Measurements from ENCODE around the gene EEF1A1.
"Not testable (repeated sequence)": the region's sequence is repeated elsewhere in the genome, so short reads cannot be mapped to it uniquely, and the experiment has no call there.

- TF ChIP-seq, protein P1, sequence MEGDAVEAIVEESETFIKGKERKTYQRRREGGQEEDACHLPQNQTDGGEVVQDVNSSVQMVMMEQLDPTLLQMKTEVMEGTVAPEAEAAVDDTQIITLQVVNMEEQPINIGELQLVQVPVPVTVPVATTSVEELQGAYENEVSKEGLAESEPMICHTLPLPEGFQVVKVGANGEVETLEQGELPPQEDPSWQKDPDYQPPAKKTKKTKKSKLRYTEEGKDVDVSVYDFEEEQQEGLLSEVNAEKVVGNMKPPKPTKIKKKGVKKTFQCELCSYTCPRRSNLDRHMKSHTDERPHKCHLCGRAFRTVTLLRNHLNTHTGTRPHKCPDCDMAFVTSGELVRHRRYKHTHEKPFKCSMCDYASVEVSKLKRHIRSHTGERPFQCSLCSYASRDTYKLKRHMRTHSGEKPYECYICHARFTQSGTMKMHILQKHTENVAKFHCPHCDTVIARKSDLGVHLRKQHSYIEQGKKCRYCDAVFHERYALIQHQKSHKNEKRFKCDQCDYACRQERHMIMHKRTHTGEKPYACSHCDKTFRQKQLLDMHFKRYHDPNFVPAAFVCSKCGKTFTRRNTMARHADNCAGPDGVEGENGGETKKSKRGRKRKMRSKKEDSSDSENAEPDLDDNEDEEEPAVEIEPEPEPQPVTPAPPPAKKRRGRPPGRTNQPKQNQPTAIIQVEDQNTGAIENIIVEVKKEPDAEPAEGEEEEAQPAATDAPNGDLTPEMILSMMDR (IDR thresholded peaks at IDR 0.05) = not testable (repeated sequence)
- not testable (repeated sequence) for TF ChIP-seq POLR2AphosphoS5 (IDR thresholded peaks at IDR 0.05)
Measured at GRCh38 chr6:73559399-73559794, 38.6 kb upstream of the EEF1A1 start.

Data from transverse colon (tissue), 4 donors.